HEK293T (cell line): Measurements from ENCODE around the gene KLF9.

Source experiments
- FOXK2 ChIP-seq: fragments of 450-650 bp; IDR thresholded peaks from 2 replicates; pipeline ENCODE4 v1.6.1; 2016; ENCODE audit warnings: mild to moderate bottlenecking
- FOXM1 ChIP-seq: fragments of 450-650 bp; IDR thresholded peaks from 2 replicates; pipeline ENCODE4 v1.6.1; 2017; ENCODE audit warnings: mild to moderate bottlenecking, borderline replicate concordance
- SUZ12 ChIP-seq: fragments of 450-650 bp; IDR thresholded peaks from 2 replicates; pipeline ENCODE4 v1.6.1; 2016; ENCODE audit warnings: mild to moderate bottlenecking
- ZNF384 ChIP-seq: fragments of 450-650 bp; IDR thresholded peaks from 2 replicates; pipeline ENCODE4 v1.6.1; 2016

- TF ChIP-seq SUZ12: no peak
- no peak for TF ChIP-seq FOXM1
- TF ChIP-seq FOXK2: no peak
- TF ChIP-seq ZNF384: no peak
Observed at GRCh38 chr9:70389188-70389587, 25.3 kb downstream of the KLF9 start.
